Measurements from ENCODE around the gene PARVA. TPM values are rescaled to one million over a fixed set of nuclear protein-coding genes. Genes with fewer than 3 reads are reported as not detected.

PARVA gene
- total RNA-seq, 4 donors from 2014 or later, result 181 to 228 (median 210) TPM

DNA sequence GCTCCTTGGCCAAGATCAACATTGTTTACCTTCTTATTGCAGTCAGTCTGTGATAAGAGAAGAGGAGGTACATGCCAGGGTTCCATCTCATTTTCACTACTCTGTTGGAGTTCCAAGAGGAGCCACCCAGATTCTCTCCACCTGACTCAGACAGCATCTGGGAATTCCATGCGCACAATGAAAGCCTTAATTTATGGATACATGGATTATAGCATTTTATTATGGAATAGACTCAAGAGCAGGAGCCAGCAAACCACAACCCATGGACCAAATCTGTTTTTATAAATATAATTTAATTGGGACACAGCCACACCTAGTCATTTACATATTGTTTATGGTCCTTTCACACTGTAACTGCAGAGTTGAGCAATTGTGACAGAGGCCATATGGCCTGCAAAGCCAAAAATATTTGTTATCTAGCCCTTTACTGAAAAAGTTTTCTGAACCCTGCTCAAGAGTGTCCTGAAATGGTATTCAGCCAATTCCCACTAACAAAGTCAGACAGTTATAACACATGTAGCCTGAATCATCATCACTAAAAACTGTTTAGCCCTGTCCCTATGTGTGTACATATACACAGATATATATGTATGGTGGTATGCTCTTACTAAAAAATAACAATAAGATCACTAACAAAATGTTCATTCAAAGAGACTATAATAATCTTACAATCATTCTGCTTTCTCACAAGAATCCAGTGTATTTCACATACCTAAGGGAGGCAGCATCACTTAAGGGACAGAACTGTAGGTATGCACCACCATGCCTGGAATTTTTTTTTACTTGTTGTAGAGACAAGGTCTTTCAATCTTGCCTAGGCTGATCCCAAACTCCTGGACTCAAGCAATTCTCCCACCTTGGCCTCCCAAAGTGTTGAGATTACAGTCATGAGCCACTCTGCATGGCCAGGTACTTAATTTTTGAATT, 192.4 kb downstream of the PARVA start:
- WGBS, result 93% methylated on average over 1 of the region's 1 CpG
- intact Hi-C loops (cut with DNase I), result no loop called here
- TF ChIP-seq POLR2A (IDR thresholded peaks at IDR 0.05; ENCODE audit: low read depth) (no peak), POLR2AphosphoS5 (IDR thresholded peaks at IDR 0.05) (no peak), EP300 (IDR thresholded peaks at IDR 0.05) (no peak)
- TF ChIP-seq, protein P1, sequence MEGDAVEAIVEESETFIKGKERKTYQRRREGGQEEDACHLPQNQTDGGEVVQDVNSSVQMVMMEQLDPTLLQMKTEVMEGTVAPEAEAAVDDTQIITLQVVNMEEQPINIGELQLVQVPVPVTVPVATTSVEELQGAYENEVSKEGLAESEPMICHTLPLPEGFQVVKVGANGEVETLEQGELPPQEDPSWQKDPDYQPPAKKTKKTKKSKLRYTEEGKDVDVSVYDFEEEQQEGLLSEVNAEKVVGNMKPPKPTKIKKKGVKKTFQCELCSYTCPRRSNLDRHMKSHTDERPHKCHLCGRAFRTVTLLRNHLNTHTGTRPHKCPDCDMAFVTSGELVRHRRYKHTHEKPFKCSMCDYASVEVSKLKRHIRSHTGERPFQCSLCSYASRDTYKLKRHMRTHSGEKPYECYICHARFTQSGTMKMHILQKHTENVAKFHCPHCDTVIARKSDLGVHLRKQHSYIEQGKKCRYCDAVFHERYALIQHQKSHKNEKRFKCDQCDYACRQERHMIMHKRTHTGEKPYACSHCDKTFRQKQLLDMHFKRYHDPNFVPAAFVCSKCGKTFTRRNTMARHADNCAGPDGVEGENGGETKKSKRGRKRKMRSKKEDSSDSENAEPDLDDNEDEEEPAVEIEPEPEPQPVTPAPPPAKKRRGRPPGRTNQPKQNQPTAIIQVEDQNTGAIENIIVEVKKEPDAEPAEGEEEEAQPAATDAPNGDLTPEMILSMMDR (IDR thresholded peaks at IDR 0.05), result no peak
- H3K4me1 ChIP-seq, result no peaks in the 10 kb centered on the region
- H3K4me3 ChIP-seq, result no peak overlapping the region
- H3K9me3 ChIP-seq, result no peaks in the 10 kb centered on the region
- DNase-seq (ENCODE audit: extremely low spot score), result no peak
- H3K36me3 ChIP-seq, result no peaks in the 10 kb centered on the region
- H3K27me3 ChIP-seq, result no peaks in the 10 kb centered on the region
- no peak overlapping the region for H3K27ac ChIP-seq (replicated peaks in 1 of 4)

DNA sequence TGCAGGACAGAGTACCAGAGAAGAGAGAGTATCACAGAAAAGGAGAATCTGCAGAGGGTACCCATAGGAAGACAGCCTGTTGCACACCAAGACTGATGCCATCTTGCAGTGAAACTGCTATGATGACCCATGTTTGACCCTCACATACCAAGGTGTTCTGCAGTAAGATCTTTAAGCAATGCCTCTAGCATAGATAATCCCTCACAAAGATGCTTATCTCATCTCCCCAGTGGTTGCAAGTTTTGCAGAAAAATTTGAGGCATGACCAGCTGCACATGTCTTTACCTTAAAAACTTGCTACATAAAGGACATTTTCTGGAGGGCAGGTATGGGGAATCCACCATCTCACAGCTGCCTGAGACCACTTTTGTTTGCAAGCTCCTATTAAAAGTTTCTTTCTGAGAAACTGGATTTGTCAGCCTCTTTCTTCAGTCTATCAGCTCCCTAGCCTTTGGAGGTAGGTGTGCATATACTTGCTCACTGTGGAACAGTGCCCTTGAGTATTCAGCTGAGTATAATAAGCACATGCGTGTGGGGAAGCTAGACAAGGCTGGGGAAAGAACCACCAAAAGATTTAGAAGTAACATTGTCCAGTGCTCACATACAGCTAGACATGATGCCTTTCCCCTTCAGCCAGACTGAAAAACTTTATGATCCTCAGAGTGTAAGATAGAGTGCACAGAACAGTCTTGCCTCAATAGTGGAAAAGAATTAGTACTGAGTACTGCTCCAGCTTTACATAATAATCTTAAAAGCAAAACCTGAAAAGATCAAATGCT, 196.5 kb downstream of the PARVA start:
- Histone ChIP-seq H3K27me3 (no peaks in the 10 kb centered on the region), H3K36me3 (no peaks in the 10 kb centered on the region), H3K4me1 (no peaks in the 10 kb centered on the region), H3K9me3 (no peaks in the 10 kb centered on the region), H3K4me3 (no peak overlapping the region), H3K27ac (replicated peaks in 1 of 4) (no peak overlapping the region)
- 82% methylated on average over 1 of the region's 1 CpG for WGBS
- no peak for DNase-seq (ENCODE audit: extremely low spot score)
- intact Hi-C loops (cut with DNase I), result no loop called here
- TF ChIP-seq POLR2AphosphoS5 (IDR thresholded peaks at IDR 0.05) (no peak), POLR2A (IDR thresholded peaks at IDR 0.05; ENCODE audit: low read depth) (no peak), EP300 (IDR thresholded peaks at IDR 0.05) (no peak)
- TF ChIP-seq, protein P1 (IDR thresholded peaks at IDR 0.05), result no peak

- 93% methylated on average over 6 of the region's 6 CpGs for WGBS
- H3K27ac ChIP-seq (replicated peaks in 1 of 4), result no peak overlapping the region
- H3K27me3 ChIP-seq, result no peaks in the 10 kb centered on the region
- H3K9me3 ChIP-seq, result no peaks in the 10 kb centered on the region
- intact Hi-C loops (cut with DNase I), result no loop called here
- no peak overlapping the region for H3K4me3 ChIP-seq
- H3K36me3 ChIP-seq, result no peaks in the 10 kb centered on the region
- no peak for DNase-seq (ENCODE audit: extremely low spot score)
- no peak for TF ChIP-seq POLR2A (IDR thresholded peaks at IDR 0.05; ENCODE audit: low read depth)
- TF ChIP-seq POLR2AphosphoS5 (IDR thresholded peaks at IDR 0.05), result no peak
- no peak for TF ChIP-seq EP300 (IDR thresholded peaks at IDR 0.05)
- TF ChIP-seq, protein P1 (IDR thresholded peaks at IDR 0.05), result no peak
- no peaks in the 10 kb centered on the region for H3K4me1 ChIP-seq
Measured at GRCh38 chr11:12577725-12578644, 200.6 kb downstream of the PARVA start.

- no peak overlapping the region for H3K4me3 ChIP-seq
- no peaks in the 10 kb centered on the region for H3K27me3 ChIP-seq
- no peaks in the 10 kb centered on the region for H3K36me3 ChIP-seq
- H3K27ac ChIP-seq (replicated peaks in 1 of 4), result no peak overlapping the region
- intact Hi-C loops (cut with DNase I), result no loop called here
- 86% methylated on average over 3 of the region's 3 CpGs for WGBS
- DNase-seq (ENCODE audit: extremely low spot score), result no peak
- TF ChIP-seq POLR2AphosphoS5 (IDR thresholded peaks at IDR 0.05) (no peak), POLR2A (IDR thresholded peaks at IDR 0.05; ENCODE audit: low read depth) (no peak)
- no peaks in the 10 kb centered on the region for H3K9me3 ChIP-seq
- H3K4me1 ChIP-seq, result peaks cover 4 to 15% (median 13%) of the 10 kb centered on the region in 4 donors
Measured at GRCh38 chr11:12581416-12581815, 204.0 kb downstream of the PARVA start.

All from esophagus muscularis mucosa (tissue), 4 donors.